ENCODE data around the gene NPM3. TPM values are rescaled to one million over a fixed set of nuclear protein-coding genes. Genes with fewer than 3 reads are reported as not detected.

The NPM3 gene
- total RNA-seq, 1 donor from 2014 or later: 63.6 TPM

- Mint-ChIP-seq H3K27ac (no peak overlapping the region), H3K4me3 (no peak overlapping the region), H3K27me3 (peaks cover 74% of the 10 kb centered on the region), H3K36me3 (no peaks in the 10 kb centered on the region), H3K4me1 (ENCODE audit: unreplicated experiment) (no peaks in the 10 kb centered on the region), H3K9me3 (no peaks in the 10 kb centered on the region)
- TF ChIP-seq CTCF (conservative IDR thresholded peaks at IDR 0.05): no peak
- DNase-seq (ENCODE audit: extremely low spot score, unreplicated experiment): no peak
Measured at GRCh38 chr10:101766753-101767599, 16.3 kb downstream of the NPM3 start.

- no peak for DNase-seq (ENCODE audit: extremely low spot score, unreplicated experiment)
- no peak for TF ChIP-seq CTCF (conservative IDR thresholded peaks at IDR 0.05)
- Mint-ChIP-seq H3K27ac (no peak overlapping the region), H3K4me3 (no peak overlapping the region), H3K9me3 (no peaks in the 10 kb centered on the region), H3K4me1 (ENCODE audit: unreplicated experiment) (no peaks in the 10 kb centered on the region), H3K27me3 (peaks cover 69% of the 10 kb centered on the region), H3K36me3 (no peaks in the 10 kb centered on the region)
Measured at GRCh38 chr10:101766306-101766705, 16.9 kb downstream of the NPM3 start.

GRCh38 chr10:101763141-101763846 lies 20.0 kb downstream of the NPM3 start:
- TF ChIP-seq CTCF (conservative IDR thresholded peaks at IDR 0.05): no peak
- H3K27me3 Mint-ChIP-seq: peaks cover 59% of the 10 kb centered on the region
- no peaks in the 10 kb centered on the region for H3K36me3 Mint-ChIP-seq
- H3K9me3 Mint-ChIP-seq: no peaks in the 10 kb centered on the region
- no peak overlapping the region for H3K4me3 Mint-ChIP-seq
- H3K27ac Mint-ChIP-seq: no peak overlapping the region
- no peak for DNase-seq (ENCODE audit: extremely low spot score, unreplicated experiment)
- H3K4me1 Mint-ChIP-seq (ENCODE audit: unreplicated experiment): no peaks in the 10 kb centered on the region

- TF ChIP-seq CTCF (conservative IDR thresholded peaks at IDR 0.05): no peak
- Mint-ChIP-seq H3K4me1 (ENCODE audit: unreplicated experiment) (no peaks in the 10 kb centered on the region), H3K9me3 (no peaks in the 10 kb centered on the region), H3K27me3 (peaks cover 58% of the 10 kb centered on the region), H3K4me3 (no peak overlapping the region), H3K27ac (no peak overlapping the region), H3K36me3 (no peaks in the 10 kb centered on the region)
- no peak for DNase-seq (ENCODE audit: extremely low spot score, unreplicated experiment)
Measured at GRCh38 chr10:101762736-101763135, 20.5 kb downstream of the NPM3 start.

- peaks cover 52% of the 10 kb centered on the region for H3K27me3 Mint-ChIP-seq
- no peak for TF ChIP-seq CTCF (conservative IDR thresholded peaks at IDR 0.05)
- no peaks in the 10 kb centered on the region for H3K4me1 Mint-ChIP-seq (ENCODE audit: unreplicated experiment)
- no peak overlapping the region for H3K4me3 Mint-ChIP-seq
- DNase-seq (ENCODE audit: extremely low spot score, unreplicated experiment): no peak
- no peak overlapping the region for H3K27ac Mint-ChIP-seq
- H3K9me3 Mint-ChIP-seq: no peaks in the 10 kb centered on the region
- no peaks in the 10 kb centered on the region for H3K36me3 Mint-ChIP-seq
Measured at GRCh38 chr10:101761226-101761625, 22.0 kb downstream of the NPM3 start.
